GM12873 (cell line): Measurements from ENCODE around the gene USP31.

Experiments used
- CTCF ChIP-seq: IDR thresholded peaks from 2 replicates; pipeline ENCODE4 v1.5.1; 2012; ENCODE audit warnings: low read depth, mild to moderate bottlenecking, moderate library complexity, low read length, control low read depth; ENCODE audit not compliant: insufficient read depth; ENCODE audit errors: missing control alignments

The USP31 gene

DNA sequence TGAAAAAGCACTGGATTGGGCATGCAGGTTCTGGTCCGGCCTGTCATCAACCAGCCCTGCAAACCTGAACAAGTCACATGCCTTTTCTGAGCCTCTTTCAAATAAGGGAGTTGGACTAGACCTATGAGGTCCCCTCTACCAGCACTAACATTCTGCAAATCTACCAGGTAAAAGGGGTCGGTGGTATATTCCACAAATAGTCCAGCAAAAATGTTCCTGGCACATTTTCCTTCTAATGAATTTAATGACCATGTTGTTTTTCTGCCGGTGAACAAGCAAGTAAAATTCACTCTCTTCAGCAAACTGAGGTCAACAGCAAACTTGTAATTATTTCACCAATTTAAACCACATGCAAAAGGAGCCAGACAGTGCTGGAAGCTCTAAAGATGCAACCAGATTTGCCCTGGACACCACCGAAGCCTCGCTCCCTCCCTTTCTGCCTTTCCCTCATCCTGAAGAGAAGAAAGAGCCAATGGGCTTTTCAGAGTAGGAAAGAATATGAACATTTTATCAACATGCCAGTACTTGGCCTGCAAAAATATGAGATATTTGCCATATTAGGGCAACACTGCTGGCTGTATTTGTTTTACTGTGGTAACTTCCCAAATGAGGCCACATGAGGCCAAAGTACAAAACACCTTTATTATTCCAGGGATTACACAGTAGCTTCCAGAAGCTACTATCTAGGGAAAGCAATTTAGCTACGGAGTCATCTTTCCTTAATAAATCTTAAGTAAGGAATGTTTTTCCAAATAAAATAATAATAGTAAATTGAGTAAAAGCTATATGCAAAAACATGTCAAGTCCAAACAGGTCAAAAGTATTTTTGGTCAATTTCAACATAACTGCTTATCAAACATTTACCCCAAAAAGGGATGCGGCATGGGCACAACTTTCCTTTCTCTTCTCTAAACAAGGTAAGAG, 45.0 kb downstream of the USP31 start:
- TF ChIP-seq CTCF, result no peak

GRCh38 chr16:23103603-23104002, 45.6 kb downstream of the USP31 start:
- TF ChIP-seq CTCF, result no peak

GRCh38 chr16:23101012-23101550, 48.2 kb downstream of the USP31 start:
- no peak for TF ChIP-seq CTCF

DNA sequence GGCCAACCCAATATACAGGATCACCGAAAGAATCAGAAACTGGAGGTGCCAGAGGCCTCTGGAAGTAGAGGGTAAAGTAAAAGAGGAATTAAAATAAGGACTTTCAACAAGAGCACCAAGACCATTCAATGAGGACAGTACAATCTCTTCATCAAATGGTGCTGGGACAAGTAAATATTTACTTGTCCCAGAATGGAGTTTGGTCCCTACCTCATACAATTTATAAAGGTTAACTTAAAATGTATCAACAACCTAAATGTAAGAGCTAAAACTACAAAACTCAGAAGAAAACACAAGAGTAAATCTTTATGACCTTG, 56.5 kb downstream of the USP31 start:
- TF ChIP-seq CTCF, result no peak

DNA sequence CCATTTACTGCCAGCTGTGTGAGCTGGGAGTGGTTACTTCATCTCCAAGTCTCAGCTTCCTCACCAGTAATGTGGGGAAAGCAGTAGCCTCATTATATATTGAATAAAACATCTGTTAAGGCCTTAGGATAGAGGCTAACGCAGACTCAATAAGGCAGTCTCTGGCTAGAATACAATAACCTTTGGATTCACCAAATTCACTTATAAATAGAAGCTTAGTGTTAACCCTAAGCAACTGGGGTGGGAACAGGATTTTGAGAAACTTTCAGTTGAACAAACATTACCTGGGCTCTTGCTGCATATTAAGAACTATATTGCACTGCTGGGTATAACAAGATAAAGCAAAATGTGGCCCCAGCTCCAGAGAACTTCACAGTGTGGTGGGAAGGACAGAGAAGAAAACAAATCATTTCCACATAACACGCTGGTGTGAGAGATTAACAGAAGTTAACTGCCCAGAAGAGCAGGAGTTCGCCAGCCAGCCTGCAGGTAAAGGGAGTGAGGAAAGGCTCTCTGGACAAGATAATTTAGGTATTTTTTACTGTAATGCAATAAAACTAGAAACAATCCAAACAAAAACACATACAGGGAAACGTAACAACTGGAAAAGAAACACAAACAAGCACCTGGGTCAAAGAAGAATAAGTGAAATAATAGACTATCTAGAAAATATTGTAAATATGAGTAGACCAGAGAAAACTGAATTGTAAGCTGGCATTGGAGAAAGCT, 57.0 kb downstream of the USP31 start:
- TF ChIP-seq CTCF, result no peak

- no peak for TF ChIP-seq CTCF
Measured at GRCh38 chr16:23089111-23089510, 60.1 kb downstream of the USP31 start.

DNA sequence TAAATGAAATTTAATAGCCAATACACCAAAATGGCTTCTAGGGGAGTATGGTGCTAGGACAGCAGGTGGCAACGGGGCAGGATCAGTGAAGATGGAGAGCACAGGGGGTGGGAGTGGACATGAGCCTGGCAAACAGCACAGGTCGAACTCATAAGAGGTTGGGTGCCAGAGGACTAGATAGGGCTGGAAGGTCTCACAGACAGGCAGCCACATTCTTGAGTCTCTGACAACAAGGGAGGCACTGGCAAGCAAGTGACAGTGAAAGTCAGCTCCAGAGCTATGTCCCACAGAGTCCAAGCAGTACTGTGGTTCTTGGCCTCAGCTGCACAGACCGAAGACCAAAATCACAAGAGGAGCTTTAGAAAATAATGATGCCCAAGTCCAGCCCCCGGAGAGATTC, 61.2 kb downstream of the USP31 start:
- TF ChIP-seq CTCF, result no peak
